Osteocyte (in vitro differentiated cells): Measurements from ENCODE around the gene NEK10. TPM values are rescaled to one million over a fixed set of nuclear protein-coding genes. Genes with fewer than 3 reads are reported as not detected.
"Not testable (repeated sequence)": the region's sequence is repeated elsewhere in the genome, so short reads cannot be mapped to it uniquely, and the experiment has no call there.

ENCODE experiments used
- DNase-seq: peaks from one replicate; pipeline ENCODE4 v3.0.0; 2021; ENCODE audit warnings: mixed read lengths; ENCODE audit not compliant: unreplicated experiment; ENCODE audit errors: extremely low spot score
- H3K27ac Mint-ChIP-seq: one replicate; pipeline ENCODE4 v1.8.0; 2021; ENCODE audit warnings: mild to moderate bottlenecking, mixed read lengths; ENCODE audit not compliant: unreplicated experiment
- H3K27me3 Mint-ChIP-seq: one replicate; pipeline ENCODE4 v1.8.0; 2021; ENCODE audit warnings: mixed read lengths; ENCODE audit not compliant: unreplicated experiment
- H3K36me3 Mint-ChIP-seq: one replicate; pipeline ENCODE4 v1.8.0; 2021; ENCODE audit warnings: mixed read lengths; ENCODE audit not compliant: unreplicated experiment
- H3K4me1 Mint-ChIP-seq: one replicate; pipeline ENCODE4 v1.8.0; 2021; ENCODE audit warnings: mixed read lengths; ENCODE audit not compliant: unreplicated experiment
- H3K4me3 Mint-ChIP-seq: one replicate; pipeline ENCODE4 v1.8.0; 2021; ENCODE audit warnings: mild to moderate bottlenecking, moderate library complexity, mixed read lengths; ENCODE audit not compliant: unreplicated experiment
- H3K9me3 Mint-ChIP-seq: one replicate; pipeline ENCODE4 v1.8.0; 2021; ENCODE audit warnings: mixed read lengths; ENCODE audit not compliant: unreplicated experiment
- CTCF ChIP-seq: fragments of 200-600 bp; sonication (generic); IDR thresholded peaks from 2 replicates; pipeline ENCODE4 v1.5.0; 2021; ENCODE audit warnings: antibody characterized with exemption, mild to moderate bottlenecking, moderate library complexity
- long read RNA-seq: library from polyadenylated mRNA; unstranded; transcript quantifications from one replicate; pipeline ENCODE4 v2.0.0, GENCODE V29; 2021
- total RNA-seq: library from RNA; stranded (reverse); gene quantifications from 2 replicates; pipeline ENCODE4 v1.2.1, GENCODE V29; 2021

The NEK10 gene
- 6.8 and 10.1 TPM in 2 replicates for total RNA-seq
- long read RNA-seq, partial matches to known transcripts = 0 of 2 reads
- long read RNA-seq, other reads (novel, unspliced or antisense) = 2 of 2 reads

- TF ChIP-seq CTCF = no peak
- H3K27ac Mint-ChIP-seq = peak within 1 kb of the TSS; percentile 31
- H3K36me3 Mint-ChIP-seq = peaks cover 12% of the 10 kb centered on the region
- no peaks in the 10 kb centered on the region for H3K9me3 Mint-ChIP-seq
- peak; percentile 92 for DNase-seq
- H3K27me3 Mint-ChIP-seq = no peaks in the 10 kb centered on the region
- peaks cover 8% of the 10 kb centered on the region for H3K4me1 Mint-ChIP-seq
- peak within 1 kb of the TSS; percentile 79 for H3K4me3 Mint-ChIP-seq
These were observed at the start of gene NEK10 for GRCh38 chr3:27368831-27369607. NEK10 (minus strand) TSS chr3:27369383; CDS start chr3:27352882, 16,501 bp downstream.

- H3K36me3 Mint-ChIP-seq = peaks cover 50% of the 10 kb centered on the region
- no peak for DNase-seq
- TF ChIP-seq CTCF = no peak
- no peaks in the 10 kb centered on the region for H3K9me3 Mint-ChIP-seq
- H3K27ac Mint-ChIP-seq = no peak overlapping the region
- H3K4me1 Mint-ChIP-seq = peaks cover 5% of the 10 kb centered on the region
- H3K4me3 Mint-ChIP-seq = no peak overlapping the region
- H3K27me3 Mint-ChIP-seq = no peaks in the 10 kb centered on the region
These were observed 46.0 kb upstream of the NEK10 start for GRCh38 chr3:27415202-27415601.

- Mint-ChIP-seq H3K27me3 (no peaks in the 10 kb centered on the region), H3K4me3 (no peak overlapping the region), H3K4me1 (peaks cover 5% of the 10 kb centered on the region), H3K9me3 (no peaks in the 10 kb centered on the region), H3K27ac (peak overlapping the region; percentile 54), H3K36me3 (peaks cover 48% of the 10 kb centered on the region)
- TF ChIP-seq CTCF = no peak
- no peak for DNase-seq
These were observed 23.9 kb upstream of the NEK10 start for GRCh38 chr3:27392950-27393679.

- Mint-ChIP-seq H3K27ac (peak overlapping the region; percentile 42), H3K36me3 (peaks cover 48% of the 10 kb centered on the region)
- DNase-seq, H3K4me3 Mint-ChIP-seq, H3K9me3 Mint-ChIP-seq, H3K27me3 Mint-ChIP-seq, H3K4me1 Mint-ChIP-seq: not testable (repeated sequence)
These were observed 23.2 kb upstream of the NEK10 start for GRCh38 chr3:27392414-27392813.

- no peak for DNase-seq
- no peak overlapping the region for H3K27ac Mint-ChIP-seq
These were observed 22.6 kb upstream of the NEK10 start for GRCh38 chr3:27391796-27392195.

More at GRCh38 chr3:27391796-27392195, 22.6 kb upstream of the NEK10 start:
- peaks cover 51% of the 10 kb centered on the region for H3K36me3 Mint-ChIP-seq
- H3K4me1 Mint-ChIP-seq = peaks cover 8% of the 10 kb centered on the region
- no peaks in the 10 kb centered on the region for H3K9me3 Mint-ChIP-seq
- no peak for TF ChIP-seq CTCF
- H3K27me3 Mint-ChIP-seq = no peaks in the 10 kb centered on the region
- no peak overlapping the region for H3K4me3 Mint-ChIP-seq
